NCI-H460 (cell line): ENCODE measurements around the gene TRPC4. TPM values are rescaled to one million over a fixed set of nuclear protein-coding genes. Genes with fewer than 3 reads are reported as not detected.
"Not testable (repeated sequence)": the region's sequence is repeated elsewhere in the genome, so short reads cannot be mapped to it uniquely, and the experiment has no call there.

ENCODE experiments used
- DNase-seq: peaks from one replicate; pipeline ENCODE4 v3.0.0-alpha.2; 2016; ENCODE audit warnings: low read depth; ENCODE audit errors: extremely low read depth
- small RNA-seq, 2 experiments: library from RNA; depleted of rRNA; stranded (forward); fragments of <200 nt; gene quantifications; one replicate each; pipeline ENCODE3, GENCODE V24; 2014
- total RNA-seq: library from RNA; depleted of rRNA; stranded (reverse); fragments of >200 nt; shearing (Covaris generic); gene quantifications from 2 replicates; pipeline ENCODE4 v1.2.3, GENCODE V29; 2014

Gene TRPC4
- total RNA-seq, 1 experiment from 2014 or later = 0.62 TPM

DNA sequence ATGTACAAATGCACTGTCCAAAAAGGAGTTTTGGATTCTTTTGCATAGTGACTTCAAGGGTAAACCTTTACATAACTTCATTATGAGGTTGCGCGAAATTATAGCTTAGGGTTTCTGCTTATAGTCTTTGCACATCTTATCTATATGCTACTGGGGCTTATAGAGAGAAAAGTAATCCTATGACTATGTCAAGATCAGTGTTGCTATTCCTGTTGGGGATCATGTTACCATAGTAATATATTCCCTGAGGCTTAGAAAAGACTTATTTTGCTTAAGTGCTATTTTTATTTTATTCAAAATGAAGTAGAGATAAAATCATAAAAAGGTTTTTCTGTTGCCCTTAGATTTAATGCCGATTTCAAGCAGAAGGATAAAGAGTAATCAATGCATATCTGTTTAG is 256.3 kb downstream of the TRPC4 start:
- DNase-seq = no peak

DNA sequence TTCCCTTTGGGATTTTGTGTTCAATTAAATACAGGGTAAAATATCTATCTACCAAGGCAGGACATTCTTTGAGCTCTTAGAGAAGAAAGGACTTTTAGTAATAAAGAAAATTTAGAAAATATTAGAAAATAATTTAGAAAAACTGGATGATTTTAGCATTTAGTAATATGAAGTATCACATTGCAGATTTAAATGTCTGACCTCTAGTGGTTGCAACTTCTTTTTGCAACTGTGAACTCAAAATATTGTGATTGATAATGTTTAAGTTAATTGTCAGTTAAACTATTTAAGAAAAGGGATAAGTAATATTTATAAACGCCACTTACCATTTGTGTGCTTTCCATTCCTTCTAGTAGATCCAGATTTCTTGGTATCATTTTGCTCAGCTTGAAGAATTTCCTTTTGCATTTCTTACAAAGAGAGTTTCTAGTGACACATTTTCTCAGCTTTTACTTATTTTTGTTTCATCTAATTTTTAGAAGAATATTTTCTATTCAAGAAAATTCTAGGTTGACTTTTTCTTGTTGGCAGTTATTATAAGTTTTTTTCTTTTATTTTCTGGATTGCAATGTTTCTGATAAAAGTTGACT is 260.7 kb downstream of the TRPC4 start:
- no peak for DNase-seq

DNA sequence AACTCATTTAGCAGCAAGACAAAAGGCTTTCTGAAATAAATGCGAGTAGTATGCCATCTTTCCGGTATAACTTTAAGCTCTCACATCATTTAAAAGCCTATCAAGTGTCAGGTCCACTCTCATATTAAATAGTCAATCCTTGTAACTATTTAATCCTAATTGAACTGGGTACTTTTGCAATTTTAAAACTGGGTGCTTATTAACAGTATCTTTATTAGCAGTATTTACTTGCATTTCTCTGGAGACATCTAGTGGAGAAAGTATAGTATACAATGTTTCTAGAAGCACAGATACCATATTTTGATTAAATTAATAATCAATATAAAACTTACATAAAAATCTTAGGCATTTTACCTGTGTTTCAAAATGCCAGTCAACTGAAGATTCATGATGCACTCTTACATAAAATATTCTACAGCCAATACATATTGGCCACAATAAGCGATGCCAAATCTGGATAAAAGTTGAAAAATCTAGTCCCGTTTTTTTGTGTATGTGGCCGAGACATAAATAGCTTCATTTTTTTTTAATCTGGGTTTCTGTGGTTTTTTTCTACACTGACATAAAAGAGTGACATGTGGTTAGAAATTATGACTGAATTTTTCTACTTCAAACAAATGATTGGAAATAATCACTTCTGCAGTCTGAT is 266.7 kb downstream of the TRPC4 start:
- peak; percentile 9 for DNase-seq

DNA sequence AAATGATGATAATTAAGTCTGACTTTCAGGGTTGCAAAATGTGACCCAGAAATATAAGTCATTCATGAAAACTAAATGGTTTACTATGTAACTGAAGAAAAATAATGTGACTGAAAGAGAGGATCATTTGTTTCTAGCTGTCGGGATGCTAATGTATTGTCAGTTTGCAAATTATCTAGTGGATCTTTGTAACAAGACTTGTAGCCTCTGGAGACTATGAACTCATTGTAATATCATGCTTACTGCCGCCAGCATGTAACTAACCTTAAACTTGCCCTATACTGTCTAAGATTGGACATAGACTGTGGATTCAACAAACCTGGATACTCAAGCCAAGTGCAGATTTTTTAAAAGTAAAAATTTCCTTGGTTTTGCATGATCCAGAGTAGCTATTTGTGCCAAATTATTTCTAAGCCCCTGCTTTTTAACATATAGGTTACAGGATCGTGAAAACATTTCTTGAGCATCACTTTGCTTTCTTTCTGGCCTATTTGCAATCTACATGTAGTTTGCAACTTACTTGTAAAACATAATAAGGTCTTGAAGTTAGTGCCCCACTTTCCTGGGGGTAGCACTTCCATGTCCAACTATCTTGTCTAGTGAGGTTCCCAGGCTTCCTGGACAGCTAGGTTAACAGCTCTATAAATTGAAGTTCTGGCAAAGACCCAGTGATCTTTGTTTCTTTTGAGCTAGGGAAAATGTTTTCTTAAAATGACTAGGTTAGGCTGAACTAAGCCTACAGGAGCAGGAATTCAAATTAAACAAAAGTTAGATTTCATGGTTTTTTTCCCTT is 267.7 kb downstream of the TRPC4 start:
- DNase-seq = no peak

DNA sequence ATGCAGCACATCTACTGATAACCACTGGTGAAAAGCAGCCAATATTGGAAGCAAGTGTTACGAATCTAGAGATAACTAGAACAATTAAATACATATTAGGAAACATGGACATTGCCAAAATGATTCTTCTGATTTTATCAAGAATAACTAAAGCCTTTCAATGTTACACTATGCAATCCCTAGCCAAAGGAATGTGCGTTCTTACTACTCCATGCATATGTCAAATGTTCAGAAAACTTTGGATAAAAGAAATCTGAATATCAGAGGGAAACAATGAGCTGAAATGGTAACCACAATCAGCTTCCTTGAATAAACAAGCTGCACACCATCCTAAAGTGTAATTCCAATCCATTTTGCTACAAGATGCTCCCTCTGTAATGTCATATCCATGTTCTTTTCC is 270.1 kb downstream of the TRPC4 start:
- no peak for DNase-seq

DNA sequence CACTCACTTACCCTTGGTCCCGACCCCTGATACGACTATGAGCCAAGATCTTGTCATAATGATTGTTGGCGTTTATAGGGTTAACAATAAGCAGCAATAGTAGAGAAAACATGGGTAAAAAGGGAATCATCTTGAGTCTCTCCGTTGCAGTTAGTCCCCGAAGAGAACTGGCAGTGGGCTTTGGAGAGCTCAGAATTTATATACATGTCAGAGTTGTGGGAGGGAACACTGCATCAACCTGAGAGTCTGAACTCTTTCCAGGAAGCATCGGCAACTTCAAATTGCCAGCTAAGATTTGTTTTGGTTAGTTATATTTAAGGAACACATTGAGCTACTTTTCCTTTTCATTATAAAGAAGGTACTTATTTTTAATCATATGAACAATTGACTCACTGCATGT is 271.0 kb downstream of the TRPC4 start, which contains the start of gene POSTN:
Gene POSTN (minus strand): TSS at position 172 of the 400 bp plus-strand sequence. CDS start 42 bp downstream, at position 130.
- no peak for DNase-seq

DNA sequence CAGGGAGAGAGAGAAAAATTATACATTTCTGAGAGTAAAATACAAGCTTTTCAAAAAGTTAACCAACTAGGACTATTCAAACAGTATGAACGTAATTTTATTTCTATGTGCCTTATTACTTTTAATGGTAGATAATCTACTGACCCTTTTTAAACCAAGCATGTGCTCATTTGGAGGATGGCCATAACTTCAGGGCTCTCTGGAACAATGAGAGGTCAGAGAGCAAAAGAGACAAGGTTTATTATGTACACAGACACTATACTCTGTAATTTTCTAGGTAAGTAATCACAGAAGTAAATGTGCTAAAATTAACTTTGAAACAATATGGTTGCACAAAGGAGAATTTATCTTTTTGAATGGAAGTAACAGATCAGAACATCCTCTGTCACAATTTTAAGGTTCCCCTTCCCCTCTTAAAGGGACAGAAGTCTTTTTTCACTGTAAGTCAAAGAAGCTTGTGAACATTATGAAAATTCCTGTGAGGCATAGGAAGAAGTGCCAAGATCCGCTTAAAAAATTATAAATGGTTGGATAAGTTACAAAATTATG is 272.0 kb downstream of the TRPC4 start:
- no peak for DNase-seq

DNA sequence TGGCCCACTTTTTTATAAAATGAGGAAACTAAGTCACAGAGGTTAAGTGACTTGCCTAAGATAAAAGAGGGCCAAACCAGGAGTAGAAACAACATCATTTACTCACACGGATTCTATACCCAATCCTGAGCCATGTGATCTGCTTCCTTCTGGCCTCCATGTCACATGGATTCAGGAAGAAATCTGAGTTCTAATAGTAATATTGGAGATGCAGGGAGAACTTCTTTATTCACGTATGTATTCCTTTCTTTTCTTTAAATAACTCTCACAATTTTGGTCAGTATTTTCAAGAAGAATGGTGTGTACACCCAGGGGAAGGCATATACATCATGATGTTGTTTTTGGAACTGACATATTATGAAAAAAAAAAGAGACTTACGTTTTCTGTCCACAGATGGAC is 272.8 kb downstream of the TRPC4 start:
- DNase-seq = no peak

DNA sequence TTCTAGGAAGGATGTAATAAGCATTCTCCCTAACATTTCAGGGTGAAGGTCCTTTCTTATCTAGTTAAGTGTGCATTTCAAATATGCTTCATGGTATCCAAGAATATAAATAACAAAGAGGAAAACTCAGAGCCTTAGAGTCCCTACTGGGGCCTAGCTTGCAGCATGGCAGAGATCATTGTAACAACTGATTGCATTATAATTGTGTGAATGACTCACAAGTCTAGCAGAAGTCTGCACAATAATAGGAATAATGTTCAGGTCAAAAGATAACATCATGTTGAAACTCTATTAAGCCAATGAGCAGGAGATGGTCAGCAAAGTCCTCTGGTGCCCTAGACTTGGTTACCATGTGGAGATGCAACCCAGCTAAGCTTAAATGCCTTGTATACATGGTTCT is 274.4 kb downstream of the TRPC4 start:
- DNase-seq = no peak

DNA sequence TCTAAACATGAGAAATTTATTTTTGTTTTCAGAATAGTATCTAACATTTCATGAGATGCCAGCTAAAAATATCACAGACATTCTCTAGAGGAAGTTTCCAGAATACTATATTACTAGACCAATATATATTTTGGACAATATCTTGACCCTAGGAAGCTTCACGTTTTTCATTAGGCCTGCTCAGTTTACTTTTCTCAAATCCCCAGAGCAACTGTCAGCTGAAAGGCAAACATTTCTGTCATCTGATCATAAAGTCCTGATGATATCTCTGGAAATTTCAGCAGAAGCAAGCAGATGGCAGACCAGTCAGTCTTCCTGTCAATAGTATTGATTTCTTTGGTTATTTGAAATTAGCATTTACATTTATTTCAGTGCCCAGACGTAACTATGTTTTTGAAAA is 275.0 kb downstream of the TRPC4 start:
- DNase-seq = no peak

DNA sequence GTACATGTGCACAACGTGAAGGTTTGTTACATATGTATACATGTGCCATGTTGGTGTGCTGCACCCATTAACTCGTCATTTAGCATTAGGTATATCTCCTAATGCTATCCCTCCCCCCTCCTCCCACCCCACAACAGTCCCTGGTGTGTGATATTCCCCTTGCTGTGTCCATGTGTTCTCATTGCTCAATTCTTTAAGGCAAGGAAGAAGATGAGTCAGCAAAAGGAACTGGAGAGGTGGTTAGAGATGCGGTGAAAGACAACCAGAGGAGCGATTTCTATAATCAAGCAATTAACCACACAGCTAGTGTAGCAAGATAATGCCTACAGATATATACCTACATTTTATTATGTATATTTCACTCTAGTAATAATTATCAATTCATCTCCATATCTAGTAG is 280.2 kb downstream of the TRPC4 start:
- not testable (repeated sequence) for DNase-seq

DNA sequence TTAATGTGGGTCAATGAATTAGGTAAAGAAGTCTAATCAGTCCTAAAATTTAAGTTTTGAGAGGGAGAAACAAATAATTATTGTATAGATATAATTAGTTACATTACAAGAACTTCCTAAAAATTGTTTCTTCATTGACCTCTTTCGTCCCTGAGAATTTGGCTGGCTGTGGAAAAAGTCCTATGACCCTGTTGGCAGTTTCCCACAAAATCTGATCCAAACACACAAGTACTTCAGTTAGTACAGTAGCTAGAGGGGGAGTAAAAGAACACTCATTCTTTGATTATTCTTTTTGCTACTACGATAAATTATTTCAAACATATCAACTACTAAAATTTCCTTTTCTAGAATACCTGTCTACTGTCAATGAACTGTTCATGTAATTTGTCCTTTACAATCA is 282.3 kb downstream of the TRPC4 start:
- no peak for DNase-seq

Small RNA genes within 50 kb of the gene (small RNA-seq; reads per million reads assigned to genes)
- gene RNA5SP26 = 0 reads per million in 2 experiments
